Uterus (tissue), 2 donors: ENCODE results near the gene AAGAB.

Source experiments
- CTCF ChIP-seq, 4 experiments: fragments of 200-600 bp in 2 of 4; fragments of 450-650 bp in 2 of 4; sonication (generic) in 2 of 4; IDR thresholded peaks; one replicate each; pipeline ENCODE4 v1.5.1; 2016 to 2019; ENCODE audit warnings: antibody characterized with exemption in 4 of 4, mild to moderate bottlenecking in 2 of 4, moderate library complexity in 1 of 4
- POLR2A ChIP-seq, 2 donors: fragments of 450-650 bp; IDR thresholded peaks; one replicate each; pipeline ENCODE4 v1.6.1; 2016; ENCODE audit warnings: antibody characterized with exemption in 2 of 2, mild to moderate bottlenecking in 1 of 2, moderate library complexity in 1 of 2

- TF ChIP-seq CTCF (IDR thresholded peaks at IDR 0.05) (no peak), POLR2A (IDR thresholded peaks at IDR 0.05) (no peak)
These were observed 61.1 kb downstream of the AAGAB start for GRCh38 chr15:67193223-67193990.
